ENCODE measurements around the gene SCN7A.
"Not testable (repeated sequence)": the region's sequence is repeated elsewhere in the genome, so short reads cannot be mapped to it uniquely, and the experiment has no call there.

SCN7A gene

GRCh38 chr2:166360426-166360825, 133.6 kb downstream of the SCN7A start:
- no peak for DNase-seq (ENCODE audit: low spot score)

- DNase-seq (ENCODE audit: low spot score): not testable (repeated sequence)
Measured at GRCh38 chr2:166357950-166358321, 136.1 kb downstream of the SCN7A start.

DNA sequence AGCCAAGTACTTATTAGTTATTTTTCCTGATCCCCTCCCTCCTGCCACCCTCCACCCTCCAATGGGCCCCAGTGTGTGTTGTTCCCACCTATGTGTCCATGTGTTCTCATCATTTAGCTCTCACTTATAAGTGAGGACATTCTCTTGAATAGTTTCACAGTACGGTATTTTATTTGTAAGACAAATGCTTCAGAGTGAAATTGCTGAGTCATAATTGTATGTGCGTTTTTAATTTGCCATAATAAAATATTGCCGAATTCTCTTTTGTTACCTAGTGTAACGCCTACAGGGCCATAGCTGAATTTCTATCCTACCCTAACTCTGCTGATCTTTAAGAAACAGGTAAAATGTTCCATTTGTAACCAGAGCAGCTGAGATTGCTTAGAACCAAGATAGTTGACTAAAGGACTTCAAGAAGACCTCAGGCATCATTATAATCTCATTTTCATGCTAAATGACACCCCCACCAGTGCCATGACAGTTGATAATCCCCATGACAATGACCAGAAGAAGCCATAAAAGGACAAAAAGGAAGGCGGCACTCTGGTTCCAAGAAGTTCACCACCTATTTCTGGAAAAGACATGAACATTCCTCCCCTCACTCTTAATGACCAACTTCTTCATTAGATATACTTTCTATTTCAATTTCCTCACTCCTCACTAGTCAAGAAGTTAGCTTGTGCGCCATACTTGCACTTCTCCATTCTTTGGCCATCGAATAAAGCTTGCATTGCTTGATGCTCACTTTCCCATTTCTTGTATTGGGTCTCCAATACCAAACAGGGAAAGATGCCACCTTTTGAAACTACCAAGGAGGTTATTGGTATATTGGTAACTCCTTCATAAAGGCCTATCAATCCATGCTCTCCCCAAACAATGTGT, 136.7 kb downstream of the SCN7A start:
- no peak for DNase-seq (ENCODE audit: low spot score)

Data from cerebellar cortex (tissue), 1 donor.